ENCODE results near the gene LRRC43. TPM values are rescaled to one million over a fixed set of nuclear protein-coding genes. Genes with fewer than 3 reads are reported as not detected.
A peak's percentile ranks its signal among the peaks of the same experiment; 100 is the strongest.

Gene LRRC43
- polyA plus RNA-seq, 2 of the 4 experiments (the other 2 are of a cell fraction), result 0.09 to 0.14 TPM

DNA sequence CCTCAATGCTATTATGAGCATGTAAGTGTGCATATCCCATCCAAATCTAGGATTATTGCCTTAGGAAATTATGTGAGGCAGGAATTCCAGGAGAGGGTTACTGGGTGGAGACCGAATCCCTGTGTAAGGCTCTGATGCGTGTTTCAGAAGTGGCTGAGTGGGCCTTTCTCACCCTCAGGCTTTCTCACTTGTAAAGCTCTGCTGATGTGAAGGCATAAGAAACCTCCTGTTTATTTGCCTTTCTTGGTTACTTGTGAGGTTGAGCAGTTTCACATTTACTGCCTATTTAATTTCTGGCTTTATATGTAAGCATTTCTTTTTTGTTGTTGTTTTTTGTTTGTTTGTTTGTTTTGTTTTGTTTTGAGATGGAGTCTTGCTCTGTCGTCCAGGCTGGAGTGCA lies 19.9 kb upstream of the LRRC43 start:
- WGBS (ENCODE audit: missing lambda C conversion rate), result 65% methylated on average over 3 of the region's 3 CpGs
- no peak overlapping the region for H3K27ac ChIP-seq
- DNase-seq (ENCODE audit: low read depth in 1 of 2, low spot score in 1 of 2), result no peak
- no peak for ATAC-seq
- no peaks in the 10 kb centered on the region for H3K4me1 ChIP-seq
- ChIA-PET CTCF (interaction anchor here (0.6 to 1.2 kb wide), 2 partner anchors 24 to 253 kb away, joined by 3 to 4 read pairs; no protein-coding TSS in a partner anchor), POLR2A (no interaction called here)
- no peak overlapping the region for H3K4me2 ChIP-seq
- no peaks in the 10 kb centered on the region for H3K9me3 ChIP-seq
- FAIRE-seq, result no peak
- no peak for TF ChIP-seq KDM1A (IDR thresholded peaks at IDR 0.05; ENCODE audit: low read depth)
- no peak for TF ChIP-seq FOSB (CRISPR knock-in tag; IDR thresholded peaks at IDR 0.05)
- no peak for TF ChIP-seq RNF2 (IDR thresholded peaks at IDR 0.05; ENCODE audit: borderline replicate concordance, low read depth)
- TF ChIP-seq POLR2AphosphoS2 (conservative IDR thresholded peaks at IDR 0.05; ENCODE audit: low read length), result no peak
- TF ChIP-seq, protein P1, sequence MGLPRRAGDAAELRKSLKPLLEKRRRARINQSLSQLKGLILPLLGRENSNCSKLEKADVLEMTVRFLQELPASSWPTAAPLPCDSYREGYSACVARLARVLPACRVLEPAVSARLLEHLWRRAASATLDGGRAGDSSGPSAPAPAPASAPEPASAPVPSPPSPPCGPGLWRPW (IDR thresholded peaks at IDR 0.05), result no peak
- no peak for TF ChIP-seq EHF (CRISPR knock-in tag; IDR thresholded peaks at IDR 0.05)
- TF ChIP-seq, protein P2, sequence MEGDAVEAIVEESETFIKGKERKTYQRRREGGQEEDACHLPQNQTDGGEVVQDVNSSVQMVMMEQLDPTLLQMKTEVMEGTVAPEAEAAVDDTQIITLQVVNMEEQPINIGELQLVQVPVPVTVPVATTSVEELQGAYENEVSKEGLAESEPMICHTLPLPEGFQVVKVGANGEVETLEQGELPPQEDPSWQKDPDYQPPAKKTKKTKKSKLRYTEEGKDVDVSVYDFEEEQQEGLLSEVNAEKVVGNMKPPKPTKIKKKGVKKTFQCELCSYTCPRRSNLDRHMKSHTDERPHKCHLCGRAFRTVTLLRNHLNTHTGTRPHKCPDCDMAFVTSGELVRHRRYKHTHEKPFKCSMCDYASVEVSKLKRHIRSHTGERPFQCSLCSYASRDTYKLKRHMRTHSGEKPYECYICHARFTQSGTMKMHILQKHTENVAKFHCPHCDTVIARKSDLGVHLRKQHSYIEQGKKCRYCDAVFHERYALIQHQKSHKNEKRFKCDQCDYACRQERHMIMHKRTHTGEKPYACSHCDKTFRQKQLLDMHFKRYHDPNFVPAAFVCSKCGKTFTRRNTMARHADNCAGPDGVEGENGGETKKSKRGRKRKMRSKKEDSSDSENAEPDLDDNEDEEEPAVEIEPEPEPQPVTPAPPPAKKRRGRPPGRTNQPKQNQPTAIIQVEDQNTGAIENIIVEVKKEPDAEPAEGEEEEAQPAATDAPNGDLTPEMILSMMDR (IDR thresholded peaks at IDR 0.05), result no peak
- no peak for TF ChIP-seq CBX2 (IDR thresholded peaks at IDR 0.05; ENCODE audit: borderline replicate concordance, low read depth)
- no peak for TF ChIP-seq GATA3 (IDR thresholded peaks at IDR 0.05; ENCODE audit: borderline replicate concordance)
- TF ChIP-seq ZC3H11A (IDR thresholded peaks at IDR 0.05), result no peak
- TF ChIP-seq MAFK (IDR thresholded peaks at IDR 0.05; ENCODE audit: partially characterized antibody), result no peak
- H3K4me3 ChIP-seq, result no peak overlapping the region

DNA sequence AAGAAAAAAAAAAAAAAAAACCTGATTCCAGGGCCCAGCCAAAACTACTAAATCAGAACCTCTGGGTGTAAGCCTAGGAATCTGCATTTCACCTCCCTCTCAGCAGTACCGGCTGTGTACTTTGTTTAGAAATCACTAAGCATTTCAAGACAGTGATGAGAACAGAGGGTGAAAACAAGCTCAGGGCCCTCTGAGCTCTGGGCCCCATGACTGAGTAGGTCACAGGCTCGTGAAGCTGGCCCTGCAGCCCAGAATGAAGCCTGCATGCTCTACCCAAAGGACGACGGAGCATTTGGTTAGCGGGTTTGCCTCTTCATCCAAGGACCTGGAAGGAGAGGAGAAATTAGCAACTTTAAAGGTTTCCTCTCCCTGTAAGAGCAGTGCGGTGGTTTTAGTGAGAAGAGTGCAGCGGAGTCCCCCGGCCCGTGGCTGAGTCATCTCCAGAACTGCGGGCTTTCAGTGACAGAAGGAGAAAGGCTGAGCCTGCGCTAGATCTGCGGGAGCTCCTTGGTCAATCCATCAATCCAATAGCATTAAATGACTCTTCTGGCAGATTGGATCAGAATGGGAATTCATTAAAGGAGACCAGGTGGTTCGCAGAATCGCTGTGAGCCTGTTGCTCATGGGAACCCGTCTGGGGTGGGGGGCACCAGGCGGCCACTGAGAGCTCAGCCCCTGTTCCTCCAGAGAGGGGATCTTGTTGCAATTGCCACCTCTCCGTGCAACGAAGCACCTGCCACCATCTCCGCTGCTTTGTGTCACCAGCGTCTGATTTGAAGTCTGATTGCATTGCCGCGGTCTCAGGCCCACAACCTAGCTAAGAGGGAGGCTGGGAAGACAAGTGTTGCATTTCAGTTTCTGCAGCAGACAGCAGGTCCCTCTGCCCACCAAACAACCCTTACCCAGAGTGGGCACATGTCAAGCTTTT lies 16.2 kb upstream of the LRRC43 start:
- ChIA-PET POLR2A (interaction anchor here (0.6 kb wide), 1 partner anchor 15 kb away, joined by 3 read pairs; no protein-coding TSS in a partner anchor), CTCF (interaction anchor here (0.6 to 2.2 kb wide), 8 partner anchors 16 to 137 kb away, joined by 3 to 15 read pairs (median 3); no protein-coding TSS in a partner anchor)

DNA sequence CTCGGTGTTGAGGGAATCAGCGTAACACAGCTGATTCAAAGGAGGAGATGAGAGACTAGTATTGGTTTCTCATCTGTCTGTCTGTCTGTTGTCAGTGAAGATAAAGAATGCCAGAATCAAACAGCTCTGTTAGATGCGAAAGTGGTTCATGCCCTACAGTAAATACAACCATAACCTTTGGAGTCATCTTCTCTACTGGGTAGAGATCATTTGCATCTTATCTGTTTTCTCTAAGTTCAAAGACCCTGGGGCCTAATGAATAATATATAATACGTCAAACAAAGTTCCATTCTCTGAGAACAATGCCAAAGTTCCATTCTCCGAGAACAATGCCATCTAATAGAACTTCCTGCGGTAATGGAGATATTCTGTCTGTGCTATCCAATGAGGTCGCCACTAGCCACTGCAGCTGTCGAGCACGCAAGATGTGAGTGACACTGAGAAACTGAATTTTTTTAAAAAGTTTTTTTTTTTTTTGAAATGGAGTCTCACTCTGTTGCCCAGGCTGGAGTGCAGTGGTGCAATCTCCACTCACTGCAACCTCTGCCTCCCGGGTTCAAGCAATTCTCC lies 15.5 kb upstream of the LRRC43 start:
- CTCF ChIA-PET, result interaction anchor here (0.6 to 2.2 kb wide), 6 partner anchors 16 to 138 kb away, joined by 3 to 15 read pairs (median 4); no protein-coding TSS in a partner anchor
- no peak overlapping the region for H3K4me3 ChIP-seq
- no peak overlapping the region for H3K27ac ChIP-seq
- H3K9me3 ChIP-seq, result no peaks in the 10 kb centered on the region
- TF ChIP-seq, protein P3, sequence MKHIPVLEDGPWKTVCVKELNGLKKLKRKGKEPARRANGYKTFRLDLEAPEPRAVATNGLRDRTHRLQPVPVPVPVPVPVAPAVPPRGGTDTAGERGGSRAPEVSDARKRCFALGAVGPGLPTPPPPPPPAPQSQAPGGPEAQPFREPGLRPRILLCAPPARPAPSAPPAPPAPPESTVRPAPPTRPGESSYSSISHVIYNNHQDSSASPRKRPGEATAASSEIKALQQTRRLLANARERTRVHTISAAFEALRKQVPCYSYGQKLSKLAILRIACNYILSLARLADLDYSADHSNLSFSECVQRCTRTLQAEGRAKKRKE (CRISPR knock-in tag; IDR thresholded peaks at IDR 0.05; ENCODE audit: low read depth), result no peak
- TF ChIP-seq EHF (CRISPR knock-in tag; IDR thresholded peaks at IDR 0.05) (no peak), EHMT2 (IDR thresholded peaks at IDR 0.05; ENCODE audit: low read depth) (no peak), BHLHE40 (IDR thresholded peaks at IDR 0.05; ENCODE audit: low read depth, low read length) (no peak), POLR2A (IDR thresholded peaks at IDR 0.05; ENCODE audit: low read length) (no peak), ZNF302 (CRISPR knock-in tag; IDR thresholded peaks at IDR 0.05) (no peak), EP300 (IDR thresholded peaks at IDR 0.05) (no peak), CBX2 (IDR thresholded peaks at IDR 0.05; ENCODE audit: borderline replicate concordance, low read depth) (no peak), KDM1A (IDR thresholded peaks at IDR 0.05; ENCODE audit: low read depth) (no peak), JUN (IDR thresholded peaks at IDR 0.05) (no peak), JUNB (IDR thresholded peaks at IDR 0.05) (no peak), HEYL (CRISPR knock-in tag; IDR thresholded peaks at IDR 0.05) (no peak), HOXA7 (CRISPR knock-in tag; IDR thresholded peaks at IDR 0.05) (no peak), NFE2L2 (conservative IDR thresholded peaks at IDR 0.05; ENCODE audit: low read length) (no peak)
- TF ChIP-seq, protein P4, sequence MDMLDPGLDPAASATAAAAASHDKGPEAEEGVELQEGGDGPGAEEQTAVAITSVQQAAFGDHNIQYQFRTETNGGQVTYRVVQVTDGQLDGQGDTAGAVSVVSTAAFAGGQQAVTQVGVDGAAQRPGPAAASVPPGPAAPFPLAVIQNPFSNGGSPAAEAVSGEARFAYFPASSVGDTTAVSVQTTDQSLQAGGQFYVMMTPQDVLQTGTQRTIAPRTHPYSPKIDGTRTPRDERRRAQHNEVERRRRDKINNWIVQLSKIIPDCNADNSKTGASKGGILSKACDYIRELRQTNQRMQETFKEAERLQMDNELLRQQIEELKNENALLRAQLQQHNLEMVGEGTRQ (IDR thresholded peaks at IDR 0.05), result no peak
- TF ChIP-seq, protein P5, sequence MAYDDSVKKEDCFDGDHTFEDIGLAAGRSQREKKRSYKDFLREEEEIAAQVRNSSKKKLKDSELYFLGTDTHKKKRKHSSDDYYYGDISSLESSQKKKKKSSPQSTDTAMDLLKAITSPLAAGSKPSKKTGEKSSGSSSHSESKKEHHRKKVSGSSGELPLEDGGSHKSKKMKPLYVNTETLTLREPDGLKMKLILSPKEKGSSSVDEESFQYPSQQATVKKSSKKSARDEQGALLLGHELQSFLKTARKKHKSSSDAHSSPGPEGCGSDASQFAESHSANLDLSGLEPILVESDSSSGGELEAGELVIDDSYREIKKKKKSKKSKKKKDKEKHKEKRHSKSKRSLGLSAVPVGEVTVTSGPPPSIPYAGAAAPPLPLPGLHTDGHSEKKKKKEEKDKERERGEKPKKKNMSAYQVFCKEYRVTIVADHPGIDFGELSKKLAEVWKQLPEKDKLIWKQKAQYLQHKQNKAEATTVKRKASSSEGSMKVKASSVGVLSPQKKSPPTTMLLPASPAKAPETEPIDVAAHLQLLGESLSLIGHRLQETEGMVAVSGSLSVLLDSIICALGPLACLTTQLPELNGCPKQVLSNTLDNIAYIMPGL (CRISPR knock-in tag; IDR thresholded peaks at IDR 0.05; ENCODE audit: borderline replicate concordance), result no peak
- TF ChIP-seq, protein P1 (IDR thresholded peaks at IDR 0.05), result no peak
- H3K4me1 ChIP-seq, result no peaks in the 10 kb centered on the region
- FAIRE-seq (no peak), ATAC-seq (0 out of 6 replicates have a peak, but pooled peaks of 1 of the 2 experiments have one; percentile 19), DNase-seq (ENCODE audit: low read depth in 1 of 2, low spot score in 1 of 2) (no peak)
- POLR2A ChIA-PET, result interaction anchor here (0.6 kb wide), 1 partner anchor 16 kb away, joined by 3 read pairs; no protein-coding TSS in a partner anchor
- no peak overlapping the region for H3K4me2 ChIP-seq
- WGBS (ENCODE audit: missing lambda C conversion rate), result 78% methylated on average over 10 of the region's 10 CpGs

More for the DNA sequence above, 16.2 kb upstream of the LRRC43 start:
- no peak for TF ChIP-seq NFE2L2 (conservative IDR thresholded peaks at IDR 0.05; ENCODE audit: low read length)
- Histone ChIP-seq H3K9me3 (no peaks in the 10 kb centered on the region), H3K4me2 (no peak overlapping the region), H3K27ac (no peak overlapping the region), H3K4me1 (no peaks in the 10 kb centered on the region), H3K4me3 (no peak overlapping the region)
- FAIRE-seq, result no peak
- DNase-seq (ENCODE audit: low read depth in 1 of 2, low spot score in 1 of 2), result no peak
- peak in 1 of 2 experiments; percentile 30; a peak in 2 of 6 replicates for ATAC-seq
- 84% methylated on average over 22 of the region's 22 CpGs for WGBS (ENCODE audit: missing lambda C conversion rate)
